Endothelial cell of umbilical vein (primary cell): Measurements from ENCODE around the gene TSHZ3.

Experiments
- CTCF ChIP-seq, 2 donors: IDR thresholded peaks; 1 replicate in 1 of 2; 2 replicates in 1 of 2; pipeline ENCODE4 v1.5.1; 2011; ENCODE audit warnings: low read length in 2 of 2, mild to moderate bottlenecking in 2 of 2, moderate library complexity in 2 of 2, control low read depth in 1 of 2, inconsistent platforms in 1 of 2, low read depth in 1 of 2; ENCODE audit not compliant: insufficient read depth in 1 of 2; ENCODE audit errors: extremely low read depth in 1 of 2
- EZH2 ChIP-seq: IDR thresholded peaks from 2 replicates; pipeline ENCODE4 v1.6.1; 2012; ENCODE audit warnings: borderline replicate concordance, low read depth, mild to moderate bottlenecking, moderate library complexity, low read length, inconsistent platforms; ENCODE audit not compliant: severe bottlenecking
- JUN ChIP-seq: IDR thresholded peaks from 2 replicates; pipeline ENCODE4 v1.6.1; 2011; ENCODE audit warnings: borderline replicate concordance, low read depth; ENCODE audit not compliant: insufficient read length, insufficient read depth
- MAX ChIP-seq: IDR thresholded peaks from 2 replicates; pipeline ENCODE4 v1.6.1; 2011; ENCODE audit not compliant: insufficient read depth, insufficient read length
- POLR2A ChIP-seq: IDR thresholded peaks from 2 replicates; pipeline ENCODE4 v1.6.1; 2012; ENCODE audit warnings: low read depth, mild to moderate bottlenecking, control low read depth, low read length
- POLR2AphosphoS5 ChIP-seq: IDR thresholded peaks from 2 replicates; pipeline ENCODE4 v1.6.1; 2012; ENCODE audit warnings: low read depth, mild to moderate bottlenecking, control low read depth, low read length, moderate library complexity; ENCODE audit not compliant: insufficient read depth

- TF ChIP-seq POLR2AphosphoS5 (no peak), CTCF (IDR thresholded peaks at IDR 0.05; ENCODE audit: extremely low read depth in 1 of 2, insufficient read depth in 1 of 2, low read depth in 1 of 2, low read length in 2 of 2) (no peak), POLR2A (no peak), EZH2 (no peak), JUN (no peak), MAX (no peak)
Observed at GRCh38 chr19:31310432-31311133, 38.7 kb downstream of the TSHZ3 start.
